ENCODE results near the gene AATF.

DNA sequence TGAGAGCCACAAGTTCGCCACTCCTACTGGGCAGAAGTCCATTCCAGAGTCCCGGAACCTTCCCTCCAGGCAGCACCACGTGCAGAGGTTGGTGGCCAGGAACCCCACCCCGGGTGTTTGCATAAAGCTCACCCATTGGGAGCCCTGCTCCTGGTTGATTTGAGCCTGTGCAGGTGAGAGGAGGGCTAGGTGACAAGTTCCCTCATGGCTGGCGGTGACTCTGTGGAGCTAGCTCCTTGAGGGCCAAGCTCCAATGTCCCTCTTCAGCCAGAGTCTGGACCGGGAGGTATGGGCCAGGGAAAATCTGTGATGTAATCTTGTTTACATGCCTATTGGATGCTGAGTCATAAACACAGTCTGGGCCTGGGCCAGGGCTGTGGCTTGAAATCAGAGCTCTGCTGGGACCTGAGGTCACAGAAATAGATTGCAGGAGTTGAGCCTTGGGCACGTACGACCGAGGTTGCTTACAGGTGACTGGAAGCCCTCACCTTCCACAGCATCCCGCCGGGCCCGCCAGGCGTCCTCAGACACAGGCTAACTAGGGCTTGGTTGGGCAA lies 118.9 kb downstream of the AATF start:
- TF ChIP-seq POLR2A (IDR thresholded peaks at IDR 0.05) (no peak), EP300 (IDR thresholded peaks at IDR 0.05) (no peak)
- TF ChIP-seq, protein P1, sequence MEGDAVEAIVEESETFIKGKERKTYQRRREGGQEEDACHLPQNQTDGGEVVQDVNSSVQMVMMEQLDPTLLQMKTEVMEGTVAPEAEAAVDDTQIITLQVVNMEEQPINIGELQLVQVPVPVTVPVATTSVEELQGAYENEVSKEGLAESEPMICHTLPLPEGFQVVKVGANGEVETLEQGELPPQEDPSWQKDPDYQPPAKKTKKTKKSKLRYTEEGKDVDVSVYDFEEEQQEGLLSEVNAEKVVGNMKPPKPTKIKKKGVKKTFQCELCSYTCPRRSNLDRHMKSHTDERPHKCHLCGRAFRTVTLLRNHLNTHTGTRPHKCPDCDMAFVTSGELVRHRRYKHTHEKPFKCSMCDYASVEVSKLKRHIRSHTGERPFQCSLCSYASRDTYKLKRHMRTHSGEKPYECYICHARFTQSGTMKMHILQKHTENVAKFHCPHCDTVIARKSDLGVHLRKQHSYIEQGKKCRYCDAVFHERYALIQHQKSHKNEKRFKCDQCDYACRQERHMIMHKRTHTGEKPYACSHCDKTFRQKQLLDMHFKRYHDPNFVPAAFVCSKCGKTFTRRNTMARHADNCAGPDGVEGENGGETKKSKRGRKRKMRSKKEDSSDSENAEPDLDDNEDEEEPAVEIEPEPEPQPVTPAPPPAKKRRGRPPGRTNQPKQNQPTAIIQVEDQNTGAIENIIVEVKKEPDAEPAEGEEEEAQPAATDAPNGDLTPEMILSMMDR (IDR thresholded peaks at IDR 0.05) = no peak

All from ovary (tissue), 3 donors.